Osteocyte (in vitro differentiated cells): ENCODE results near the gene LGALS12. TPM values are rescaled to one million over a fixed set of nuclear protein-coding genes. Genes with fewer than 3 reads are reported as not detected.
"Not testable (repeated sequence)": the region's sequence is repeated elsewhere in the genome, so short reads cannot be mapped to it uniquely, and the experiment has no call there.

Experiments
- DNase-seq: peaks from one replicate; pipeline ENCODE4 v3.0.0; 2021; ENCODE audit warnings: mixed read lengths; ENCODE audit not compliant: unreplicated experiment; ENCODE audit errors: extremely low spot score
- H3K27ac Mint-ChIP-seq: one replicate; pipeline ENCODE4 v1.8.0; 2021; ENCODE audit warnings: mild to moderate bottlenecking, mixed read lengths; ENCODE audit not compliant: unreplicated experiment
- H3K27me3 Mint-ChIP-seq: one replicate; pipeline ENCODE4 v1.8.0; 2021; ENCODE audit warnings: mixed read lengths; ENCODE audit not compliant: unreplicated experiment
- H3K36me3 Mint-ChIP-seq: one replicate; pipeline ENCODE4 v1.8.0; 2021; ENCODE audit warnings: mixed read lengths; ENCODE audit not compliant: unreplicated experiment
- H3K4me1 Mint-ChIP-seq: one replicate; pipeline ENCODE4 v1.8.0; 2021; ENCODE audit warnings: mixed read lengths; ENCODE audit not compliant: unreplicated experiment
- H3K4me3 Mint-ChIP-seq: one replicate; pipeline ENCODE4 v1.8.0; 2021; ENCODE audit warnings: mild to moderate bottlenecking, moderate library complexity, mixed read lengths; ENCODE audit not compliant: unreplicated experiment
- H3K9me3 Mint-ChIP-seq: one replicate; pipeline ENCODE4 v1.8.0; 2021; ENCODE audit warnings: mixed read lengths; ENCODE audit not compliant: unreplicated experiment
- total RNA-seq: library from RNA; stranded (reverse); gene quantifications from 2 replicates; pipeline ENCODE4 v1.2.1, GENCODE V29; 2021
- TF ChIP-seq, protein P1 (sequence below): fragments of 200-600 bp; sonication (generic); IDR thresholded peaks from 2 replicates; pipeline ENCODE4 v1.5.0; 2021; ENCODE audit warnings: antibody characterized with exemption, mild to moderate bottlenecking, moderate library complexity

The LGALS12 gene
- total RNA-seq, 1 donor from 2014 or later, result not detected

DNA sequence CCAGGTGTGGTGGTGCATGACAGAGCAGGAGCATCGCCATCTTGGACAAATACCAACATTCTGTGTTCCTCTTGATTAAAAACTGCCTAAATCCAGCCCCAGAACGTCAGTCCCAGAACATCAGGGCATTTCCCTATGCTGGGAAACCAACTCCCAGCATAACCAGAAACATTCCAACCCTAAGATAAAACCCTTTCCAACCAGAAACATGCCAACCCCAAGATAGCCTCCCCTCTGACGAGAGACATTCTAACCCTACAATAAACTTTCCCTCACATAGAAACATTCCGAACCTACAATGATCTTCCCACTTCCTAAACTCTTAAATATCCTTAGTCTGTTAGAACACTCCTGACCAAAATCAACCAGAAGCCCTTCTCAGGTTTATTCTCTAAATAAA is 42.3 kb downstream of the LGALS12 start:
- DNase-seq, result no peak
- Mint-ChIP-seq H3K36me3 (no peaks in the 10 kb centered on the region), H3K27me3 (peaks cover 28% of the 10 kb centered on the region), H3K4me1 (no peaks in the 10 kb centered on the region), H3K9me3 (no peaks in the 10 kb centered on the region), H3K4me3 (no peak overlapping the region), H3K27ac (no peak overlapping the region)
- TF ChIP-seq, protein P1, sequence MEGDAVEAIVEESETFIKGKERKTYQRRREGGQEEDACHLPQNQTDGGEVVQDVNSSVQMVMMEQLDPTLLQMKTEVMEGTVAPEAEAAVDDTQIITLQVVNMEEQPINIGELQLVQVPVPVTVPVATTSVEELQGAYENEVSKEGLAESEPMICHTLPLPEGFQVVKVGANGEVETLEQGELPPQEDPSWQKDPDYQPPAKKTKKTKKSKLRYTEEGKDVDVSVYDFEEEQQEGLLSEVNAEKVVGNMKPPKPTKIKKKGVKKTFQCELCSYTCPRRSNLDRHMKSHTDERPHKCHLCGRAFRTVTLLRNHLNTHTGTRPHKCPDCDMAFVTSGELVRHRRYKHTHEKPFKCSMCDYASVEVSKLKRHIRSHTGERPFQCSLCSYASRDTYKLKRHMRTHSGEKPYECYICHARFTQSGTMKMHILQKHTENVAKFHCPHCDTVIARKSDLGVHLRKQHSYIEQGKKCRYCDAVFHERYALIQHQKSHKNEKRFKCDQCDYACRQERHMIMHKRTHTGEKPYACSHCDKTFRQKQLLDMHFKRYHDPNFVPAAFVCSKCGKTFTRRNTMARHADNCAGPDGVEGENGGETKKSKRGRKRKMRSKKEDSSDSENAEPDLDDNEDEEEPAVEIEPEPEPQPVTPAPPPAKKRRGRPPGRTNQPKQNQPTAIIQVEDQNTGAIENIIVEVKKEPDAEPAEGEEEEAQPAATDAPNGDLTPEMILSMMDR, result no peak

DNA sequence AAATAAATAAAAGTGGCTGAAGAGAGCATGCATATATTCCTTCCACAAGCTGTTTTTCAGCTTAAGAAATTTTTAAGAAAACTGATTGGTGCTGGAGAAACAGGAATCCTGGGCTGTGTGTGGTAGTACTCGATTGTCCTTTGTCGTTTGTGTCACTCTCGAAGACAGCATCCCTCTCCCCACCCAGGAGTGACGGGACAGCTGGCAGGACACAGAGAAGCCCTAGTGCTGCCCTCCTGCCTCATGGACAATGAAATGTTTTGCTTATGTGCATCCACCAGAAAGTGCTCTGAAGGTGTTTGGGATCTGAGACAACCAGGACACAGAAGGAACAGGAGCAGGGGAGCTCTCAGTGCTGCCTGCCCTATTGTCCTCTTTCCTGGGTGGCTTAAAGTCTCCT is 43.5 kb downstream of the LGALS12 start:
- Mint-ChIP-seq H3K4me1 (no peaks in the 10 kb centered on the region), H3K36me3 (no peaks in the 10 kb centered on the region), H3K27ac (no peak overlapping the region), H3K9me3 (no peaks in the 10 kb centered on the region), H3K4me3 (no peak overlapping the region), H3K27me3 (peaks cover 17% of the 10 kb centered on the region)
- DNase-seq, result peak; percentile 46
- TF ChIP-seq, protein P1, result no peak

DNA sequence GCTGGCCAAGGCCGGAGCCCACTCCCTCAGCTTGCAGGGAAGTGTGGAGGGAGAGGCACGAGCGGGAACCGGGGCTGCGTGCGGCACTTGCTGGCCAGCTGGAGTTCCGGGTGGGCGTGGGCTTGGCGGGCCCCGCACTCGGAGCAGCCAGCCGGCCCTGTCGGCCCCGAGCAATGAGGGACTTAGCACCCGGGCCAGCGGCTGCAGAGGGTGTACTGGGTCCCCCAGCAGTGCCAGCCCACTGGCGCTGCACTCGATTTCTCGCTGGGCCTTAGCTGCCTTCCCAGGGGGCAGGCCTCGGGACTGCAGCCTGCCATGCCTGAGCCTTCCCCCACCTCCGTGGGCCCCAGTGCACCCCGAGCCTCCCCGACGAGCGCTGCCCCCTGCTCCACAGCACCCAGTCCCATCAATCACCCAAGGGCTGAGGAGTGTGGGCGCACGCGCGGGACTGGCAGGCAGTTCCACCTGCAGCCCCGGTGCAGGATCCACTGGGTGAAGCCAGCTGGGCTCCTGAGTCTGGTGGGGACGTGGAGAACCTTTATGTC is 44.3 kb downstream of the LGALS12 start:
- H3K36me3 Mint-ChIP-seq, H3K4me1 Mint-ChIP-seq, DNase-seq, H3K9me3 Mint-ChIP-seq, H3K27ac Mint-ChIP-seq, H3K4me3 Mint-ChIP-seq: not testable (repeated sequence)
- H3K27me3 Mint-ChIP-seq, result peaks cover 19% of the 10 kb centered on the region

DNA sequence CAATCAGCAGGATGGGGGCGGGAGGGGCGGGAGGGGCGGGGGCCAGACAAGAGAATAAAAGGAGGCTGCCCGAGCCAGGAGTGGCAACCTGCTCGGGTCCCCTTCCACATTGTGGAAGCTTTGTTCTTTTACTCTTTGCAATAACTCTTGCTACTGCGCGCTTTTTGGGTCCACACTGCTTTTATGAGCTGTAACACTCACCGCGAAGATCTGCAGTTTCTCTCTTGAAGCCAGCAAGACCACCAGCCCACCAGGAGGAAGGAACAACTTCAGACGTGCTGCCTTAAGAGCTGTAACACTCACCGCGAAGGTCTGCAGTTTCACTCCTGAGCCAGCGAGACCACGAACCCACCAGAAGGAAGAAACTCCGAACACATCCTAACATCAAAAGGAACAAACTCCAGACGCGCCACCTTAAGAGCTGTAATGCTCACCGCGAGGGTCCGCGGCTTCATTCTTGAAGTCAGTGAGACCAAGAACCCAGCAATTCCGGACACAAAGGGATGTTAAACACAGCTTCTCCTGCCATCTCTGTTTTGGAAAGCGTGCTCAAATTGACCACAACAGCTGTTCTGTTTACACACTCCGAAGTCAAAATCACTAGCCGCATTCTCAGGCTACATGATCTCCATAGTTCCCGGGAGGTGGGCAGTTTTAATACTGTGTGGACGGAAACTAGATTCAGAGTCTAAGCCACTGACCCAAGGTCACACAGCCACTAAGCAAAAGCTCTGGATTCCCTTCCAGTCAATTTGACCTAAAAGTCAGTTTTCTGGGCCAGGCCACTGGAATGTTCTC is 45.4 kb downstream of the LGALS12 start:
- no peak overlapping the region for H3K4me3 Mint-ChIP-seq
- no peak for DNase-seq
- TF ChIP-seq, protein P1, result no peak
- H3K9me3 Mint-ChIP-seq, result no peaks in the 10 kb centered on the region
- peaks cover 29% of the 10 kb centered on the region for H3K27me3 Mint-ChIP-seq
- H3K36me3 Mint-ChIP-seq, result no peaks in the 10 kb centered on the region
- no peak overlapping the region for H3K27ac Mint-ChIP-seq
- H3K4me1 Mint-ChIP-seq, result no peaks in the 10 kb centered on the region

DNA sequence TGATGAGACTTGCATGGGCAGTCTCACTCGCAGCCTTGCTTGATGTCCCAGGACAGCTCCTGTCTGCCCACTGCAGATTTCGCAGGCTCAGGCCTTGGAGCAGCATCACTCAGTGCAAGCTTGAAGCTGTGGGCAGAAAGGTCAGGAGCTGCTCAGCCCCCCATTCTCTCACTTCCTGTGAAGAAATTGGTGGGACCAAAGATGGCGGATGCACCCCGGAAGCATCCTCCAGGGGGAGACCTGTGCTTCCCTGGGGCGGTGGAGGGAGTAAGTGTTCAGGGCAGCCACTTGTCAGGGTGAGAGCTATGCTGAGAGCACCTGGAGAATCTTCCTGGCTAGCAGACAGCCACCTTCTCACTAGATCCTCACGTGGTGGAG is 46.0 kb downstream of the LGALS12 start:
- Mint-ChIP-seq H3K36me3 (no peaks in the 10 kb centered on the region), H3K9me3 (no peaks in the 10 kb centered on the region), H3K4me1 (no peaks in the 10 kb centered on the region), H3K27ac (no peak overlapping the region), H3K4me3 (no peak overlapping the region), H3K27me3 (peaks cover 32% of the 10 kb centered on the region)
- TF ChIP-seq, protein P1, result no peak
- DNase-seq, result no peak
